ENCODE results near the gene SAXO1. TPM values are rescaled to one million over a fixed set of nuclear protein-coding genes. Genes with fewer than 3 reads are reported as not detected.
"Not testable (repeated sequence)": the region's sequence is repeated elsewhere in the genome, so short reads cannot be mapped to it uniquely, and the experiment has no call there.

SAXO1 gene
- polyA plus RNA-seq (ENCODE audit: insufficient read length in 3 of 3): under 1 TPM; 0.17 to 0.24 (median 0.22) TPM

- no peak for DNase-seq (ENCODE audit: low read depth in 3 of 3, low spot score in 2 of 3)
Observed at GRCh38 chr9:19033015-19033414, at the start of gene SAXO1. Gene SAXO1 (minus strand): TSS chr9:19033209. CDS start chr9:19032908, 301 bp downstream.

DNA sequence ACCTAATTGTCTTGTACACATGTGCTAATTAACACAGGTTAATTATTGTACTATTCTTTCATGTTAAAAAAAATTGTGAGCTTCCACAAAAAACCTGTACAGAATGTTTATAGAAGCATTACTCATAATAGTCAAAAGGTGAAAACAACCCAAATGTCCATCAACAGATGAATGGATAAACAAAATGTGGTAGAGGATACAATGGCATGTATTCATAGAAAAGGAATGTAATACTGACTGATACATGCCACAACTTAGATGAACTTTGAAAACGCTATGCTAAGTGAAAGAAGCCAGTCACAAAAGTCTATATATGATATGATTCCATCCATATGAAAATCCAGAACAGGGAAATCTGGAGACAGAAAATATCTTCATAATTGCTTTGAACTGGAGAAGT, 41.8 kb upstream of the SAXO1 start:
- DNase-seq (ENCODE audit: low read depth in 3 of 3, low spot score in 2 of 3): no peak

GRCh38 chr9:19074229-19074628, 41.2 kb upstream of the SAXO1 start:
- DNase-seq (ENCODE audit: low read depth in 3 of 3, low spot score in 2 of 3): no peak

DNA sequence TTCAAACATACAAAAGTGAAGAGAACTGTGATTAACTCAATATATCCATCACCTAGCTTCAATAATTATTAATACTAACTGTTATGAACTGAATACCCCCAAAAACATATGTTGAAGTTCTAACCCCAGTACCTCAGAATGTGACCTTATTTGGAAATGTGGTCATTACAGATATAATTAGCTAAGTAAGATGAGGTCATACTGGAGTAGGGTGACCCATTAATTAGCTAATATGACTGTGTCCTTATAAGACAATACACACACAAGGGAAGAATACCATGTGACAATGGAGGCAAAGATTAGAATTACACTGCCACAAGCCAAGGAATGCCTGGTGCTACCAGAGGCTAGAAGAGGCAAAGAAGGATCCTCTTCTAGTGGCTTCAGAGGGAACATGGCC, 24.0 kb upstream of the SAXO1 start:
- no peak for DNase-seq (ENCODE audit: low read depth in 3 of 3, low spot score in 2 of 3)

- no peak for DNase-seq (ENCODE audit: low read depth in 3 of 3, low spot score in 2 of 3)
Observed at GRCh38 chr9:19050637-19051591, 17.9 kb upstream of the SAXO1 start.

GRCh38 chr9:19049917-19050636, 17.1 kb upstream of the SAXO1 start:
- DNase-seq (ENCODE audit: low read depth in 3 of 3, low spot score in 2 of 3): no peak

GRCh38 chr9:19048966-19049916, 16.2 kb upstream of the SAXO1 start, which contains the start of gene RRAGA:
Gene RRAGA (plus strand): TSS chr9:19049427. CDS start chr9:19049660, 233 bp downstream.
- DNase-seq (ENCODE audit: low read depth in 3 of 3, low spot score in 2 of 3): peak; percentile 92 to 94 (median 93)

- no peak for DNase-seq (ENCODE audit: low read depth in 3 of 3, low spot score in 2 of 3)
Observed at GRCh38 chr9:19036611-19037010, 3.6 kb upstream of the SAXO1 start.

- DNase-seq (ENCODE audit: low read depth in 3 of 3, low spot score in 2 of 3): no peak
Observed at GRCh38 chr9:19032406-19032805, 603 bp downstream of the SAXO1 start.

DNA sequence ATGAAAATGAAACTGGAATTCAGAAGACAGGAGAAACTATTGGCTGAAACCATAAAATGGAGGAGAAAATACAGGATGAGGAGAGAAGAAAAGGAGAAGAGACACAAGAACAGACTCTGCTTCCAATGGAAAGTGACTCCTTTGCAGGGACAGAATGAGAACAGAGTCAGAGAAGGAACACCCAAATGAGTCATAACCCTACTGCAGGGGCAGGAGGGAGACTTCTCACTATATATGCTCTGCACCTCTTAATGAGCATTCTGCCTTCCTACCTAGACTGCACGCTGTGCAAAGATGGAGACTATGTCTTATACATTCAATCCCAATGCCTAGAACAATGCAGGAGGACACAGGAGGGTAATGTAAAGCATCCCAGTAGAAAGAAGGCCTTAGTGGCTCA, 2.1 kb downstream of the SAXO1 start:
- no peak for DNase-seq (ENCODE audit: low read depth in 3 of 3, low spot score in 2 of 3)

DNA sequence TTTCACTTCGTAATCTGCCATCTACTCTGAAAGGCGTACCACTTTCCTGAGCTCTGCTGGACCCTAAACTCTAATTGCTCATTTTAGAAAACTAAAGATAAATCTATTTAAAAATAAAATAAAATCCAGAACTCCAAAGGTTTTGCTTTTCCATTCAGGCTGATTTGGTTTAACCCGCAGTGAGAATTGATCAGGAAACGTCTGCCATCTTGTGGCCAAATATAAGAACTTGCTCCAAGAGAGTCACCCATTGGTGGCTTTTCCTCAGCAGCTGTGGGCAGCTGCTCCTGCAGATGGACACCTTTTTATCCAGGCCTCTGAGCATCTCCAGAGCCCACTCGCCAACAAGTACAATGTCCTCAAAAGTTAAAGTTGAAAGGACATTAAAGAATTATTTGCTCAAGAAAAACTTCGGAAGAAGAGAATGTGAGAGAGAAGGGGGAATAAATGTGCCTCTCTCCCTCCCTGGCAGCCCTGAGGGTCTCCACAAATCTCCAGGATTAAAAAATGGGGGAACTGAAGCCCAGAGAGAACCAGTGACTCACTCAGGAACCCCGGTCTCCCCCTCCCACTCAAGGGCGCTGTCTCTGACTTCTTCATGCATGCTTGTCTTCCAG, 4.1 kb downstream of the SAXO1 start:
- DNase-seq (ENCODE audit: low read depth in 3 of 3, low spot score in 2 of 3): peak in 1 of 3 donors; percentile 62

DNA sequence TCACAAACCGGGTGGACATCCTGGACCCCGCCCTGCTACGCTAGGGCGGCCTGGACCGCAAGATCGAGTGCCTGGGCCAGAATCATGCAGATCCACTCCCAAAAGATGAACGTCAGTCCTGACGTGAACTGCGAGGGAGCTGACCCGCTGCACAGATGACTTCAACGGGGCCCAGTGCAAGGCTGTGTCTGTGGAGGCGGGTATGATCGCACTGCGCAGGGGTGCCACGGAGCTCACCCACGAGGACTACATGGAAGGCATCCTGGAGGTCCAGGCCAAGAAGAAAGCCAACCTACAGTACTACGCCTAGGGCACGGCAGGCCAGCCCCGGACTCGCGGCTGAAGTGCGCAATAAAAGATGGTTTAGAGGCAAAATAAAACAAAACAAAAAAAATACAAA, 5.2 kb downstream of the SAXO1 start:
- DNase-seq (ENCODE audit: low read depth in 3 of 3, low spot score in 2 of 3): no peak

GRCh38 chr9:19026375-19026774, 6.6 kb downstream of the SAXO1 start:
- no peak for DNase-seq (ENCODE audit: low read depth in 3 of 3, low spot score in 2 of 3)

GRCh38 chr9:19023078-19023477, 9.9 kb downstream of the SAXO1 start:
- no peak for DNase-seq (ENCODE audit: low read depth in 3 of 3, low spot score in 2 of 3)

GRCh38 chr9:19022206-19022605, 10.8 kb downstream of the SAXO1 start:
- DNase-seq (ENCODE audit: low read depth in 3 of 3, low spot score in 2 of 3): no peak

DNA sequence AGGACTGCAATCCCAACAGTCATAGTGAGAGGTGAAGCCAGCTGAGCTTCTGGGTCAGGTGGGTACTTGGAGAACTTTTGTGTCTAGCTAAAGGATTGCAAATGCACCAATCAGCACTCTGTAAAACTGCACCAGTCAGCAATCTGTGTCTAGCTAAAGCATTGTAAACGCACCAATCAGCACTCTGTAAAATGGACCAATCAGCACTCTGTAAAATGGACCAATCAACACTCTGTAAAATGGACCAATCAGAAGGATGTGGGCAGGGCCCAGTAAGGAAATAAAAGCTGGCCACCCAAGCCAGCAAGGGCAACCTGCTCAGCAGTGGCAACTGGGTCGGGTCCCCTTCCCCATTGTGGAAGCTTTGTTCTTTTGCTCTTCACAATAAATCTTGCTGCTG, 11.4 kb downstream of the SAXO1 start:
- not testable (repeated sequence) for DNase-seq (ENCODE audit: low read depth in 3 of 3, low spot score in 2 of 3)

- no peak for DNase-seq (ENCODE audit: low read depth in 3 of 3, low spot score in 2 of 3)
Observed at GRCh38 chr9:19020886-19021455, 12.0 kb downstream of the SAXO1 start.

GRCh38 chr9:19018201-19018600, 14.8 kb downstream of the SAXO1 start:
- DNase-seq (ENCODE audit: low read depth in 3 of 3, low spot score in 2 of 3): no peak

DNA sequence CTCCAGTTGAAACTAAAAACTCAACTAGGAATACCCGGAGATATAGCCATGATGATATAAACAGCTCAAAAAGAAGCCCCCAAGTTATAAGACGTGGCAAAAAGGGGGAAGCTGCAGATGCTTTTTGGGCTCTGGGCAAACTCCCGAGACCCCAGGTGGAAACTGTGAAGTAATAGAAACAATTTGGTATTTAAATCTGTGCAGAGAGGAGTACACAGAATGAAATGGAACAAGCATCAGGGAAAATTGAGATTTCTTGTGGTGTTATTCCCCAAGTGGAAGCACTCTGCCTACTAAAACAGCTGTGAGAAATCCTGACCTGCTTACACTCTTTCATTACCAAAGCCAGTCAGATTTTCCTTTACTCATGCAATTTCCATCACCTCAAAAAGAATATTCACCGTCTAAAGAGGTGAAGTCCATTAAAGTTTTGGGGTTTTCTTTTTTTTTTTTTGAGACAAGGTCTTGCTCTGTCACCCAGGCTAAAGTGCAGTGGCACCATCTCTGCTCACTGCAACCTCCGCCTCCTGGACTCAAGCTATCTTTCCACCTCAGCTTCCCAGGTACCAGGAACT, 23.5 kb downstream of the SAXO1 start:
- no peak for DNase-seq (ENCODE audit: low read depth in 3 of 3, low spot score in 2 of 3)
